Mesenchymal stem cell (in vitro differentiated cells and primary cell): ENCODE measurements around the gene HOXB13.

ENCODE experiments used
- DNase-seq: peaks from one replicate; pipeline ENCODE4 v3.0.0-alpha.2; 2013
- H2AFZ ChIP-seq: one replicate; pipeline ENCODE4 v1.6.1; 2013; ENCODE audit warnings: low read depth, mild to moderate bottlenecking, control low read depth, inconsistent platforms, low read length, moderate library complexity
- H2AK5ac ChIP-seq: 2 replicates; pipeline ENCODE4 v1.6.1; 2013; ENCODE audit warnings: low read length, moderate library complexity, mild to moderate bottlenecking, inconsistent platforms; ENCODE audit not compliant: severe bottlenecking
- H2BK120ac ChIP-seq: one replicate; pipeline ENCODE4 v1.6.1; 2013; ENCODE audit warnings: low read depth, mild to moderate bottlenecking, inconsistent platforms, low read length, moderate library complexity
- H2BK12ac ChIP-seq, 2 experiments: one replicate each; pipeline ENCODE4 v1.6.1; 2013; ENCODE audit warnings: inconsistent platforms in 2 of 2, low read length in 2 of 2, mild to moderate bottlenecking in 2 of 2, moderate library complexity in 2 of 2, control low read depth in 1 of 2
- H2BK15ac ChIP-seq: one replicate; pipeline ENCODE4 v1.6.1; 2013; ENCODE audit warnings: mild to moderate bottlenecking, low read depth, inconsistent platforms; ENCODE audit not compliant: poor library complexity, severe bottlenecking
- H2BK5ac ChIP-seq: 2 replicates; pipeline ENCODE4 v1.6.1; 2013; ENCODE audit warnings: low read depth, mild to moderate bottlenecking, low read length, control low read depth, inconsistent platforms; ENCODE audit not compliant: poor library complexity, severe bottlenecking
- H3K14ac ChIP-seq, 2 experiments: one replicate each; pipeline ENCODE4 v1.6.1; 2013; ENCODE audit warnings: inconsistent platforms in 2 of 2, low read length in 2 of 2, control low read depth in 1 of 2, mild to moderate bottlenecking in 1 of 2, moderate library complexity in 1 of 2
- H3K18ac ChIP-seq, 2 experiments: one replicate each; pipeline ENCODE4 v1.6.1; 2013; ENCODE audit warnings: inconsistent platforms in 2 of 2, low read length in 2 of 2, control low read depth in 1 of 2, low read depth in 1 of 2, mild to moderate bottlenecking in 1 of 2
- H3K23ac ChIP-seq, 2 experiments: one replicate each; pipeline ENCODE4 v1.6.1; 2013; ENCODE audit warnings: inconsistent platforms in 2 of 2, low read length in 2 of 2, mild to moderate bottlenecking in 2 of 2, moderate library complexity in 2 of 2, control low read depth in 1 of 2
- H3K27ac ChIP-seq: 2 replicates; pipeline ENCODE4 v1.5.1; 2013; ENCODE audit warnings: mild to moderate bottlenecking, moderate library complexity, low read length, control low read depth, inconsistent platforms; ENCODE audit not compliant: poor library complexity, severe bottlenecking
- H3K27me3 ChIP-seq, 2 experiments: 2 replicates each; pipeline versions ENCODE4 v1.6.1 to v1.7.0; 2013; ENCODE audit warnings: low read length in 2 of 2, mild to moderate bottlenecking in 2 of 2, moderate library complexity in 2 of 2, control low read depth in 1 of 2, inconsistent platforms in 1 of 2; ENCODE audit not compliant: control insufficient read depth in 1 of 2, insufficient read depth in 1 of 2
- H3K36me3 ChIP-seq, 2 experiments: 2 replicates each; pipeline versions ENCODE4 v1.6.1 to v1.7.0; 2013; ENCODE audit warnings: low read length in 2 of 2, control low read depth in 1 of 2, inconsistent platforms in 1 of 2, low read depth in 1 of 2, mild to moderate bottlenecking in 1 of 2; ENCODE audit not compliant: insufficient read depth in 2 of 2, control insufficient read depth in 1 of 2
- H3K4ac ChIP-seq, 2 experiments: one replicate each; pipeline ENCODE4 v1.6.1; 2013; ENCODE audit warnings: inconsistent platforms in 2 of 2, low read length in 2 of 2, mild to moderate bottlenecking in 2 of 2, moderate library complexity in 2 of 2, control low read depth in 1 of 2, low read depth in 1 of 2
- H3K4me1 ChIP-seq: 2 replicates; pipeline ENCODE4 v1.6.1; 2013; ENCODE audit warnings: low read depth, low read length, control low read depth; ENCODE audit not compliant: control insufficient read depth, insufficient read depth
- H3K4me2 ChIP-seq: 2 replicates; pipeline ENCODE4 v1.6.1; 2013; ENCODE audit warnings: low read length, mild to moderate bottlenecking, inconsistent platforms; ENCODE audit not compliant: poor library complexity, severe bottlenecking
- H3K4me3 ChIP-seq, 2 experiments: 2 replicates each; pipeline versions ENCODE4 v1.5.1 to v1.7.0; 2013; ENCODE audit warnings: low read length in 2 of 2, mild to moderate bottlenecking in 2 of 2, control low read depth in 1 of 2, low read depth in 1 of 2; ENCODE audit not compliant: insufficient read depth in 1 of 2
- H3K79me1 ChIP-seq: replicated peaks from 2 replicates; pipeline ENCODE4 v1.6.1; 2013; ENCODE audit warnings: mild to moderate bottlenecking, control low read depth, low read length, inconsistent platforms; ENCODE audit not compliant: poor library complexity, severe bottlenecking
- H3K9ac ChIP-seq: 2 replicates; pipeline ENCODE4 v1.7.0; 2013; ENCODE audit warnings: mild to moderate bottlenecking, low read length, moderate library complexity
- H3K9me3 ChIP-seq: 2 replicates; pipeline ENCODE4 v1.7.0; 2013; ENCODE audit warnings: mild to moderate bottlenecking, low read length; ENCODE audit not compliant: control insufficient read depth
- H4K8ac ChIP-seq: one replicate; pipeline ENCODE4 v1.6.1; 2013; ENCODE audit warnings: inconsistent platforms, mild to moderate bottlenecking, low read length, moderate library complexity
- H4K91ac ChIP-seq: one replicate; pipeline ENCODE4 v1.6.1; 2013; ENCODE audit warnings: mild to moderate bottlenecking, low read length, inconsistent platforms
- WGBS: methylation state at CpG from one replicate; pipeline ENCODE4 v1.1.7; 2013; ENCODE audit warnings: mixed read lengths; 5-methylcytosine and 5-hydroxymethylcytosine counted together

HOXB13 gene

GRCh38 chr17:48751733-48752398 lies 23.3 kb upstream of the HOXB13 start:
- H4K8ac ChIP-seq: no peak overlapping the region
- DNase-seq: no peak
- no peaks in the 10 kb centered on the region for H3K9me3 ChIP-seq
- H3K23ac ChIP-seq: peak overlapping the region; percentile 30 to 60
- H3K4me2 ChIP-seq: no peak overlapping the region
- H2BK5ac ChIP-seq: no peak overlapping the region
- no peaks in the 10 kb centered on the region for H3K36me3 ChIP-seq
- H4K91ac ChIP-seq: no peak overlapping the region
- peaks cover 89 to 99% of the 10 kb centered on the region in 2 experiments for H3K27me3 ChIP-seq
- H3K79me1 ChIP-seq: no peaks in the 10 kb centered on the region
- H3K4me3 ChIP-seq: no peak overlapping the region
- no peak overlapping the region for H2AK5ac ChIP-seq
- no peak overlapping the region for H2BK15ac ChIP-seq
- no peak overlapping the region for H2BK12ac ChIP-seq
- 16% methylated on average over 13 of the region's 13 CpGs for WGBS
- H3K4me1 ChIP-seq: peaks cover 12% of the 10 kb centered on the region
- H2BK120ac ChIP-seq: no peak overlapping the region
- no peak overlapping the region for H3K14ac ChIP-seq
- H3K9ac ChIP-seq: no peak overlapping the region
- H3K18ac ChIP-seq: no peak overlapping the region
- H2AFZ ChIP-seq: no peak overlapping the region
- H3K4ac ChIP-seq: no peak overlapping the region
- H3K27ac ChIP-seq: no peak overlapping the region

- no peak overlapping the region for H2BK120ac ChIP-seq
- H2AK5ac ChIP-seq: no peak overlapping the region
- no peak overlapping the region for H2BK12ac ChIP-seq
- no peaks in the 10 kb centered on the region for H3K36me3 ChIP-seq
- no peaks in the 10 kb centered on the region for H3K9me3 ChIP-seq
- H3K14ac ChIP-seq: no peak overlapping the region
- peaks cover 89 to 100% of the 10 kb centered on the region in 2 experiments for H3K27me3 ChIP-seq
- 20% methylated on average over 2 of the region's 3 CpGs for WGBS
- H3K4me2 ChIP-seq: no peak overlapping the region
- no peak overlapping the region for H2BK15ac ChIP-seq
- H3K4me3 ChIP-seq: no peak overlapping the region
- no peak overlapping the region for H2BK5ac ChIP-seq
- no peak overlapping the region for H3K18ac ChIP-seq
- peaks cover 12% of the 10 kb centered on the region for H3K4me1 ChIP-seq
- no peak overlapping the region for H2AFZ ChIP-seq
- H3K27ac ChIP-seq: no peak overlapping the region
- H3K23ac ChIP-seq: no peak overlapping the region
- H4K8ac ChIP-seq: no peak overlapping the region
- H4K91ac ChIP-seq: no peak overlapping the region
- H3K4ac ChIP-seq: no peak overlapping the region
- no peak for DNase-seq
- no peaks in the 10 kb centered on the region for H3K79me1 ChIP-seq
- no peak overlapping the region for H3K9ac ChIP-seq
These were observed 22.6 kb upstream of the HOXB13 start for GRCh38 chr17:48751172-48751571.

- H3K9ac ChIP-seq: no peak overlapping the region
- peaks cover 9% of the 10 kb centered on the region for H3K4me1 ChIP-seq
- no peak overlapping the region for H2AK5ac ChIP-seq
- no peak overlapping the region for H2BK5ac ChIP-seq
- no peaks in the 10 kb centered on the region for H3K9me3 ChIP-seq
- no peak overlapping the region for H3K27ac ChIP-seq
- H3K4me2 ChIP-seq: no peak overlapping the region
- H2BK12ac ChIP-seq: no peak overlapping the region
- H3K4me3 ChIP-seq: no peak overlapping the region
- H4K8ac ChIP-seq: no peak overlapping the region
- H3K4ac ChIP-seq: no peak overlapping the region
- no peaks in the 10 kb centered on the region for H3K36me3 ChIP-seq
- no peak overlapping the region for H3K14ac ChIP-seq
- H2AFZ ChIP-seq: no peak overlapping the region
- H3K27me3 ChIP-seq: peaks cover 89 to 100% of the 10 kb centered on the region in 2 experiments
- DNase-seq: peak; percentile 11
- no peaks in the 10 kb centered on the region for H3K79me1 ChIP-seq
- 8% methylated on average over 31 of the region's 32 CpGs for WGBS
- H2BK15ac ChIP-seq: no peak overlapping the region
- H3K18ac ChIP-seq: no peak overlapping the region
- peak overlapping the region in 1 of 2 experiments; percentile 76 for H3K23ac ChIP-seq
- no peak overlapping the region for H4K91ac ChIP-seq
- H2BK120ac ChIP-seq: no peak overlapping the region
These were observed 21.3 kb upstream of the HOXB13 start for GRCh38 chr17:48749621-48750553.
